ENCODE data around the gene EBF3.

DNA sequence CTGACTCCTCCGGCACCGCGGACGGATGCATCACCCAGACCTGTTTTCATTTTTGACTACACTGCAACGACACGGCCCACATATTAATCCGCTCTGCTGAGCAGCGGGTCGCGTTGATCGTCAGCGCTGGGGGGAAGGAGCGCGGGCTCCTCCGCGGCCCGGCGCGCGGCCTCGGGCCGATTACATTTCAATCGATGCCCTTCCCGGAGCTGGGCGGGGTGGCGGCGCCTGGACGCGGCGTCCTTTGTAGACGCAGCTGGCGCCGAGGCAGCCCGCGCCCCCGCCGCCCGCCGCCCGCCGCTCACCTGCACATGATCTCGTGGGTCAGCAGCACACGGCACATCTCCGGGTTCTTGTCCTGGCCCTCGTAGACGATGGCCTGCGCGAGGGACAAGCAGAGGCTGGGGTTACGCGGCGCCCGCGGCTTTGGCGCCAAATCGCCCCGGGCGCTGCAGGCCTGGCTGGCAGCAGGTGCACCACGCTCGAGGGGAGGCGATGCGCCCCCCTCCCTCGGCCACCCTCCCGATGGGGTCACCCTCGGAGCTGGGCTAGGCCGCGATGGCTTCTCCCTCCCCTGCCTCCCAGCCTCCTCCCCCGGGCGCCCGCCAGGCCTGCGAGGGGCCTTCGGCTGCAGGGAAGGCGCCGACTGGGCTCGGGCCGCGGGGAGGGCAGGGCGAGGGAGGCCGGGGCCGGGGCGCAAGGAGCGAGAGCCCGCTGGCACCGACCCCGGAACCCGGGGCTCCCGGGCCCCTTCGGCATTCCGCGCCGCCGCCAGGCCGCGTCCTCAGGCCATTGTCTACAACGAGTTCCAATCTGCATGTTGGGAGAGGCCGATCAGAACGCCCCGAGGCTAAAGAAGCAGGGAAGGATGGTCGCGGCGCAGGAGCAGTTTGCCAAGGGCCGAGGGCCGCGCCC is 5.2 kb downstream of the EBF3 start:
- TF ChIP-seq, protein P1, sequence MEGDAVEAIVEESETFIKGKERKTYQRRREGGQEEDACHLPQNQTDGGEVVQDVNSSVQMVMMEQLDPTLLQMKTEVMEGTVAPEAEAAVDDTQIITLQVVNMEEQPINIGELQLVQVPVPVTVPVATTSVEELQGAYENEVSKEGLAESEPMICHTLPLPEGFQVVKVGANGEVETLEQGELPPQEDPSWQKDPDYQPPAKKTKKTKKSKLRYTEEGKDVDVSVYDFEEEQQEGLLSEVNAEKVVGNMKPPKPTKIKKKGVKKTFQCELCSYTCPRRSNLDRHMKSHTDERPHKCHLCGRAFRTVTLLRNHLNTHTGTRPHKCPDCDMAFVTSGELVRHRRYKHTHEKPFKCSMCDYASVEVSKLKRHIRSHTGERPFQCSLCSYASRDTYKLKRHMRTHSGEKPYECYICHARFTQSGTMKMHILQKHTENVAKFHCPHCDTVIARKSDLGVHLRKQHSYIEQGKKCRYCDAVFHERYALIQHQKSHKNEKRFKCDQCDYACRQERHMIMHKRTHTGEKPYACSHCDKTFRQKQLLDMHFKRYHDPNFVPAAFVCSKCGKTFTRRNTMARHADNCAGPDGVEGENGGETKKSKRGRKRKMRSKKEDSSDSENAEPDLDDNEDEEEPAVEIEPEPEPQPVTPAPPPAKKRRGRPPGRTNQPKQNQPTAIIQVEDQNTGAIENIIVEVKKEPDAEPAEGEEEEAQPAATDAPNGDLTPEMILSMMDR (IDR thresholded peaks at IDR 0.05) = no peak
- no peak for TF ChIP-seq POLR2A (IDR thresholded peaks at IDR 0.05)
